IMR-90 (cell line): ENCODE data around the gene OSGIN1. TPM values are rescaled to one million over a fixed set of nuclear protein-coding genes. Genes with fewer than 3 reads are reported as not detected.

Source experiments
- ATAC-seq: fragments of 200-7000 bp; cut with Tn5 transposase; 2 replicates; pipeline ENCODE4 v1.9.1; 2020; ENCODE audit warnings: low read depth, mild to moderate bottlenecking, moderate library complexity
- BruUV-seq: library from RNA; stranded (reverse); fragments of 400-500 nt; replicated peaks from 2 replicates; lab custom pipeline; 2021; lab: Mats Ljungman, UMichigan
- CTCF ChIA-PET: fragments of 300-600 bp; formaldehyde crosslinking; extraction: SDS; loops from one replicate; lab custom pipeline; 2021; ENCODE audit warnings: antibody characterized with exemption; lab: Yijun Ruan, JAX
- POLR2A ChIA-PET: fragments of 300-600 bp; sonication (Branson Sonifier 250); formaldehyde crosslinking; loops from one replicate; lab custom pipeline; 2022; ENCODE audit warnings: antibody characterized with exemption; ENCODE audit not compliant: unreplicated experiment; lab: Charles Lee
- DNase-seq: peaks from one replicate; pipeline ENCODE4 v3.0.0; 2013
- H2AFZ ChIP-seq: replicated peaks from 2 replicates; pipeline ENCODE3; 2013; ENCODE audit warnings: low read length, mild to moderate bottlenecking; ENCODE audit not compliant: poor library complexity
- H2AK5ac ChIP-seq: 2 replicates; pipeline ENCODE4 v1.6.1; 2013; ENCODE audit warnings: low read depth, low read length, inconsistent platforms
- H2AK9ac ChIP-seq: replicated peaks from 2 replicates; pipeline ENCODE3; 2013; ENCODE audit warnings: mild to moderate bottlenecking, low read depth, low read length, moderate library complexity; ENCODE audit not compliant: poor library complexity
- H2BK120ac ChIP-seq: 2 replicates; pipeline ENCODE4 v1.6.1; 2013; ENCODE audit warnings: low read depth, low read length, inconsistent platforms
- H2BK15ac ChIP-seq: 3 replicates; pipeline ENCODE4 v1.6.1; 2013; ENCODE audit warnings: low read depth, low read length, inconsistent platforms
- H2BK20ac ChIP-seq: 2 replicates; pipeline ENCODE4 v1.6.1; 2013; ENCODE audit warnings: low read depth, mild to moderate bottlenecking, inconsistent platforms, low read length, moderate library complexity
- H2BK5ac ChIP-seq: 2 replicates; pipeline ENCODE4 v1.6.1; 2013; ENCODE audit warnings: mild to moderate bottlenecking, low read depth, low read length, inconsistent platforms; ENCODE audit not compliant: poor library complexity, severe bottlenecking
- H3K14ac ChIP-seq: replicated peaks from 2 replicates; pipeline ENCODE4 v1.6.1; 2013; ENCODE audit warnings: low read depth, low read length, inconsistent platforms
- H3K18ac ChIP-seq: 2 replicates; pipeline ENCODE4 v1.6.1; 2013; ENCODE audit warnings: low read depth, low read length, control low read depth
- H3K23ac ChIP-seq: 2 replicates; pipeline ENCODE4 v1.6.1; 2013; ENCODE audit warnings: low read depth, low read length, inconsistent platforms
- H3K27ac ChIP-seq: 2 replicates; pipeline ENCODE4 v1.5.1; 2013; ENCODE audit warnings: mild to moderate bottlenecking, control low read depth, low read length; ENCODE audit not compliant: insufficient read depth
- H3K27me3 ChIP-seq: 2 replicates; pipeline ENCODE4 v1.6.1; 2013; ENCODE audit warnings: low read length; ENCODE audit not compliant: control insufficient read depth, insufficient read depth
- H3K36me3 ChIP-seq: 2 replicates; pipeline ENCODE4 v1.6.1; 2013; ENCODE audit warnings: low read length, mixed read lengths; ENCODE audit not compliant: control insufficient read depth, insufficient read depth
- H3K4ac ChIP-seq: 2 replicates; pipeline ENCODE4 v1.6.1; 2013; ENCODE audit warnings: low read depth, low read length, inconsistent platforms
- H3K4me1 ChIP-seq: 2 replicates; pipeline ENCODE4 v1.6.1; 2013; ENCODE audit warnings: low read length, mixed read lengths; ENCODE audit not compliant: control insufficient read depth, insufficient read depth
- H3K4me2 ChIP-seq: 2 replicates; pipeline ENCODE4 v1.6.1; 2013; ENCODE audit warnings: low read depth, mild to moderate bottlenecking, control low read depth, low read length, moderate library complexity
- H3K4me3 ChIP-seq: 2 replicates; pipeline ENCODE4 v1.5.1; 2013; ENCODE audit warnings: low read depth, mild to moderate bottlenecking, control low read depth, low read length, moderate library complexity; ENCODE audit not compliant: insufficient read depth
- H3K56ac ChIP-seq: 2 replicates; pipeline ENCODE4 v1.6.1; 2013; ENCODE audit warnings: low read length, inconsistent platforms; ENCODE audit not compliant: insufficient read depth; ENCODE audit errors: extremely low read depth
- H3K79me1 ChIP-seq, 2 experiments: 2 replicates each; pipeline ENCODE4 v1.6.1; 2013; ENCODE audit warnings: low read length in 2 of 2, inconsistent platforms in 1 of 2, low read depth in 1 of 2
- H3K9ac ChIP-seq: 2 replicates; pipeline ENCODE4 v1.6.1; 2013; ENCODE audit warnings: low read depth, low read length, control low read depth
- H3K9me1 ChIP-seq: 2 replicates; pipeline ENCODE4 v1.6.1; 2013; ENCODE audit warnings: low read length, inconsistent platforms; ENCODE audit not compliant: insufficient read depth
- H3K9me3 ChIP-seq: 2 replicates; pipeline ENCODE4 v1.6.1; 2013; ENCODE audit warnings: low read length; ENCODE audit not compliant: control insufficient read depth, insufficient read depth
- H4K20me1 ChIP-seq: 2 replicates; pipeline ENCODE4 v1.6.1; 2013; ENCODE audit warnings: low read length, inconsistent platforms; ENCODE audit not compliant: insufficient read depth
- H4K5ac ChIP-seq: 2 replicates; pipeline ENCODE4 v1.6.1; 2013; ENCODE audit warnings: mild to moderate bottlenecking, low read depth, low read length, control low read depth
- H4K8ac ChIP-seq, 2 experiments: 2 replicates each; pipeline ENCODE4 v1.6.1; 2013; ENCODE audit warnings: low read depth in 2 of 2, low read length in 2 of 2, control low read depth in 1 of 2, inconsistent platforms in 1 of 2
- H4K91ac ChIP-seq: 2 replicates; pipeline ENCODE4 v1.6.1; 2013; ENCODE audit warnings: low read depth, low read length, inconsistent platforms; ENCODE audit not compliant: insufficient read depth
- CEBPB ChIP-seq: IDR thresholded peaks from 2 replicates; pipeline ENCODE4 v1.6.1; 2012; ENCODE audit warnings: low read depth, low read length, improper control_type of control experiment
- CHD1 ChIP-seq: IDR thresholded peaks from 2 replicates; pipeline ENCODE4 v1.6.1; 2012; ENCODE audit warnings: low read depth, low read length, improper control_type of control experiment
- FOS ChIP-seq: fragments of 150-350 bp; IDR thresholded peaks from 2 replicates; pipeline ENCODE4 v1.6.1; 2016; ENCODE audit warnings: low read depth, low read length
- MAFK ChIP-seq: IDR thresholded peaks from 2 replicates; pipeline ENCODE4 v1.6.1; 2012; ENCODE audit warnings: low read depth, low read length, improper control_type of control experiment
- POLR2A ChIP-seq: IDR thresholded peaks from 2 replicates; pipeline ENCODE4 v1.6.1; 2012; ENCODE audit warnings: mild to moderate bottlenecking, low read depth, low read length
- RAD21 ChIP-seq: IDR thresholded peaks from 2 replicates; pipeline ENCODE4 v1.6.1; 2012; ENCODE audit warnings: low read length, improper control_type of control experiment
- RCOR1 ChIP-seq: IDR thresholded peaks from 2 replicates; pipeline ENCODE4 v1.6.1; 2012; ENCODE audit warnings: mild to moderate bottlenecking, low read length, improper control_type of control experiment; ENCODE audit not compliant: insufficient replicate concordance
- SMC3 ChIP-seq: fragments of 150-350 bp; IDR thresholded peaks from 2 replicates; pipeline ENCODE4 v1.6.1; 2016; ENCODE audit warnings: low read depth, mild to moderate bottlenecking, antibody characterized with exemption, low read length, moderate library complexity
- WGBS, 2 experiments: methylation state at CpG; one replicate each; pipeline versions ENCODE4 v1.1.5 to v1.1.7; 2013; ENCODE audit warnings: missing lambda C conversion rate in 2 of 2; ENCODE audit not compliant: insufficient read length in 1 of 2; ENCODE audit errors: extremely low coverage in 2 of 2; 5-methylcytosine and 5-hydroxymethylcytosine counted together
- dilution Hi-C: fragments of 300-500 bp; cut with HindIII; formaldehyde crosslinking; loops from one replicate; pipeline ENCODE4 v1.14.3; 2018; ENCODE audit warnings: low sequenced_read_pairs; ENCODE audit not compliant: unreplicated experiment
- in situ Hi-C: fragments of 300-500 bp; cut with MboI; formaldehyde crosslinking; loops from 3 replicates; pipeline ENCODE4 v1.14.3; 2019; ENCODE audit warnings: low sequenced_read_pairs, inconsistent platforms, mixed read lengths
- intact Hi-C: fragments of 100-400 bp; cut with micrococcal nuclease; formaldehyde crosslinking; loops from 2 replicates; pipeline ENCODE4 v1.10.0; 2022
- polyA plus RNA-seq, 3 experiments: library from polyadenylated mRNA; depleted of rRNA; stranded (reverse); fragments of >200 nt; gene quantifications; 2 replicates each; pipeline ENCODE4 v1.2.3, GENCODE V29; 2012; ENCODE audit warnings: low replicate concordance in 1 of 3
- total RNA-seq: library from RNA; depleted of rRNA; stranded (reverse); fragments of >200 nt; gene quantifications from 2 replicates; pipeline ENCODE4 v1.2.3, GENCODE V29; 2012
- TF ChIP-seq, protein P1 (sequence below): fragments of 150-350 bp; IDR thresholded peaks from 2 replicates; pipeline ENCODE4 v1.6.1; 2017; ENCODE audit warnings: mild to moderate bottlenecking, antibody characterized with exemption, low read length, low read depth

Gene OSGIN1
- total and polyA plus RNA-seq, 2 of the 4 experiments (the other 2 are of a cell fraction) = 0.90 to 6.4 TPM

GRCh38 chr16:83978401-83978904 lies 25.4 kb downstream of the OSGIN1 start:
- Histone ChIP-seq H3K4ac (no peak overlapping the region), H3K4me3 (no peak overlapping the region), H2AK9ac (no peak overlapping the region), H2BK5ac (no peak overlapping the region), H3K9me1 (no peaks in the 10 kb centered on the region), H4K8ac (no peak overlapping the region), H3K4me2 (no peak overlapping the region), H4K91ac (no peak overlapping the region), H3K9ac (no peak overlapping the region), H3K18ac (no peak overlapping the region), H3K4me1 (no peaks in the 10 kb centered on the region), H3K23ac (no peak overlapping the region), H3K36me3 (no peaks in the 10 kb centered on the region), H2BK20ac (no peak overlapping the region), H4K20me1 (no peaks in the 10 kb centered on the region; the same call in 1 of the 2 replicates), H3K27ac (no peak overlapping the region), H4K5ac (no peak overlapping the region), H3K79me1 (no peaks in the 10 kb centered on the region), H2AK5ac (no peak overlapping the region), H3K9me3 (peaks cover 14% of the 10 kb centered on the region), H3K27me3 (peaks cover 23% of the 10 kb centered on the region), H2BK15ac (no peak overlapping the region), H2BK120ac (no peak overlapping the region), H2AFZ (no peak overlapping the region), H3K56ac (no peak overlapping the region), H3K14ac (no peak overlapping the region)
- no peak for ATAC-seq
- dilution Hi-C loops (no loop called here), intact Hi-C loops (no loop called here), in situ Hi-C loops (no loop called here)
- CTCF ChIA-PET = no interaction called here
- no TSS peak for BruUV-seq
- TF ChIP-seq SMC3 = no peak
- no peak for TF ChIP-seq CEBPB
- no peak for TF ChIP-seq FOS
- no peak for TF ChIP-seq POLR2A
- TF ChIP-seq CHD1 = no peak
- TF ChIP-seq, protein P1, sequence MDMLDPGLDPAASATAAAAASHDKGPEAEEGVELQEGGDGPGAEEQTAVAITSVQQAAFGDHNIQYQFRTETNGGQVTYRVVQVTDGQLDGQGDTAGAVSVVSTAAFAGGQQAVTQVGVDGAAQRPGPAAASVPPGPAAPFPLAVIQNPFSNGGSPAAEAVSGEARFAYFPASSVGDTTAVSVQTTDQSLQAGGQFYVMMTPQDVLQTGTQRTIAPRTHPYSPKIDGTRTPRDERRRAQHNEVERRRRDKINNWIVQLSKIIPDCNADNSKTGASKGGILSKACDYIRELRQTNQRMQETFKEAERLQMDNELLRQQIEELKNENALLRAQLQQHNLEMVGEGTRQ = no peak
- TF ChIP-seq RAD21 = no peak
- TF ChIP-seq MAFK = no peak
- no peak for TF ChIP-seq RCOR1
- DNase-seq = no peak
- POLR2A ChIA-PET = no interaction called here
- WGBS, 2 experiments = 65% methylated on average over 2 of the region's 5 CpGs; no CpG with 5 or more reads in 1 of the 2 experiments
